ENCODE results near the gene OR10G8.

Gene OR10G8

GRCh38 chr11:124078591-124078990 is 52.0 kb downstream of the OR10G8 start:
- DNase-seq (ENCODE audit: low spot score): no peak

GRCh38 chr11:124079631-124080326 is 53.2 kb downstream of the OR10G8 start:
- DNase-seq (ENCODE audit: low spot score): no peak

All from Ammon's horn (tissue), 1 donor.